Activated B cell treated with CpG ODN at 0.5 μM for 24 hours (primary cell): Measurements from ENCODE around the gene ERCC5. TPM values are rescaled to one million over a fixed set of nuclear protein-coding genes. Genes with fewer than 3 reads are reported as not detected.

Experiments
- ATAC-seq: fragments of 200-7000 bp; cut with Tn5 transposase; one replicate; pipeline ENCODE4 v1.10.0; 2021; ENCODE audit warnings: low read depth, mild to moderate bottlenecking, moderate library complexity
- CTCF ChIA-PET: fragments of 350-600 bp; sonication (Branson Sonifier 250); formaldehyde crosslinking; loops from one replicate; lab custom pipeline; 2021; ENCODE audit warnings: antibody characterized with exemption; lab: Charles Lee
- POLR2A ChIA-PET: fragments of 350-600 bp; sonication (Branson Sonifier 250); formaldehyde crosslinking; loops from one replicate; lab custom pipeline; 2021; ENCODE audit warnings: antibody characterized with exemption; lab: Charles Lee
- DNase-seq: peaks from one replicate; pipeline ENCODE4 v3.0.0; 2022
- H3K27ac Mint-ChIP-seq: one replicate; pipeline ENCODE4 v1.8.0; 2020; ENCODE audit warnings: mixed read lengths
- H3K27me3 Mint-ChIP-seq: one replicate; pipeline ENCODE4 v1.8.0; 2021; ENCODE audit warnings: mixed read lengths
- H3K36me3 Mint-ChIP-seq: one replicate; pipeline ENCODE4 v1.8.0; 2021; ENCODE audit warnings: low read depth, mixed read lengths
- H3K4me1 Mint-ChIP-seq: one replicate; pipeline ENCODE4 v1.8.0; 2021; ENCODE audit warnings: mixed read lengths
- H3K4me3 Mint-ChIP-seq: one replicate; pipeline ENCODE4 v1.8.0; 2020; ENCODE audit warnings: mild to moderate bottlenecking, mixed read lengths
- H3K9me3 Mint-ChIP-seq: one replicate; pipeline ENCODE4 v1.8.0; 2020; ENCODE audit warnings: mixed read lengths
- CTCF ChIP-seq: fragments of 200-600 bp; IDR thresholded peaks from one replicate; pipeline ENCODE4 v1.8.0; 2022; ENCODE audit warnings: antibody characterized with exemption, mild to moderate bottlenecking
- intact Hi-C: fragments of 100-400 bp; cut with micrococcal nuclease; formaldehyde crosslinking; loops from one replicate; pipeline ENCODE4 v1.15.1; 2024
- total RNA-seq: library from RNA; stranded (reverse); gene quantifications from 2 replicates; pipeline ENCODE4 v1.2.3, GENCODE V29; 2022

Gene ERCC5
- total RNA-seq, 1 donor from 2014 or later = 74.3 TPM

GRCh38 chr13:102856557-102856956 is 10.7 kb downstream of the ERCC5 start:
- ChIA-PET CTCF (interaction anchor here (1.5 to 1.7 kb wide), 2 partner anchors 10 to 14 kb away, joined by 3 to 5 read pairs; no protein-coding TSS in a partner anchor), POLR2A (no interaction called here)
- H3K27me3 Mint-ChIP-seq = no peaks in the 10 kb centered on the region
- DNase-seq = no peak
- H3K36me3 Mint-ChIP-seq = peaks cover 83% of the 10 kb centered on the region
- no peak for ATAC-seq
- H3K9me3 Mint-ChIP-seq = no peaks in the 10 kb centered on the region
- no peak for TF ChIP-seq CTCF
- H3K4me3 Mint-ChIP-seq = no peak overlapping the region
- intact Hi-C loops = loop anchor here (2.0 kb wide), 1 partner anchor 14 kb away; no protein-coding TSS in a partner anchor
- H3K27ac Mint-ChIP-seq = no peak overlapping the region
- peaks cover 6% of the 10 kb centered on the region for H3K4me1 Mint-ChIP-seq

- Mint-ChIP-seq H3K4me1 (peaks cover 3% of the 10 kb centered on the region), H3K27ac (no peak overlapping the region), H3K4me3 (no peak overlapping the region), H3K27me3 (no peaks in the 10 kb centered on the region), H3K36me3 (peaks cover 91% of the 10 kb centered on the region), H3K9me3 (no peaks in the 10 kb centered on the region)
- TF ChIP-seq CTCF = no peak
- intact Hi-C loops = no loop called here
- CTCF ChIA-PET = no interaction called here
- no peak for ATAC-seq
- no peak for DNase-seq
- POLR2A ChIA-PET = no interaction called here
Observed at GRCh38 chr13:102862624-102863210, 16.9 kb downstream of the ERCC5 start.

- Mint-ChIP-seq H3K27me3 (no peaks in the 10 kb centered on the region), H3K27ac (no peak overlapping the region), H3K4me1 (peaks cover 3% of the 10 kb centered on the region), H3K36me3 (peaks cover 89% of the 10 kb centered on the region), H3K4me3 (no peak overlapping the region), H3K9me3 (no peaks in the 10 kb centered on the region)
- intact Hi-C loops = no loop called here
- ChIA-PET POLR2A (no interaction called here), CTCF (no interaction called here)
- no peak for TF ChIP-seq CTCF
- no peak for ATAC-seq
- no peak for DNase-seq
Observed at GRCh38 chr13:102863590-102863989, 17.8 kb downstream of the ERCC5 start.

- Mint-ChIP-seq H3K27ac (no peak overlapping the region), H3K36me3 (peaks cover 82% of the 10 kb centered on the region), H3K4me1 (peaks cover 9% of the 10 kb centered on the region)
Observed at GRCh38 chr13:102868366-102868936, 22.6 kb downstream of the ERCC5 start.

More at GRCh38 chr13:102868366-102868936, 22.6 kb downstream of the ERCC5 start:
- DNase-seq (no peak), ATAC-seq (no peak)
- no peak for TF ChIP-seq CTCF
- ChIA-PET CTCF (no interaction called here), POLR2A (no interaction called here)
- intact Hi-C loops = no loop called here
- Mint-ChIP-seq H3K9me3 (no peaks in the 10 kb centered on the region), H3K27me3 (no peaks in the 10 kb centered on the region), H3K4me3 (no peak overlapping the region)
